ENCODE results near the gene COQ8A.

DNA sequence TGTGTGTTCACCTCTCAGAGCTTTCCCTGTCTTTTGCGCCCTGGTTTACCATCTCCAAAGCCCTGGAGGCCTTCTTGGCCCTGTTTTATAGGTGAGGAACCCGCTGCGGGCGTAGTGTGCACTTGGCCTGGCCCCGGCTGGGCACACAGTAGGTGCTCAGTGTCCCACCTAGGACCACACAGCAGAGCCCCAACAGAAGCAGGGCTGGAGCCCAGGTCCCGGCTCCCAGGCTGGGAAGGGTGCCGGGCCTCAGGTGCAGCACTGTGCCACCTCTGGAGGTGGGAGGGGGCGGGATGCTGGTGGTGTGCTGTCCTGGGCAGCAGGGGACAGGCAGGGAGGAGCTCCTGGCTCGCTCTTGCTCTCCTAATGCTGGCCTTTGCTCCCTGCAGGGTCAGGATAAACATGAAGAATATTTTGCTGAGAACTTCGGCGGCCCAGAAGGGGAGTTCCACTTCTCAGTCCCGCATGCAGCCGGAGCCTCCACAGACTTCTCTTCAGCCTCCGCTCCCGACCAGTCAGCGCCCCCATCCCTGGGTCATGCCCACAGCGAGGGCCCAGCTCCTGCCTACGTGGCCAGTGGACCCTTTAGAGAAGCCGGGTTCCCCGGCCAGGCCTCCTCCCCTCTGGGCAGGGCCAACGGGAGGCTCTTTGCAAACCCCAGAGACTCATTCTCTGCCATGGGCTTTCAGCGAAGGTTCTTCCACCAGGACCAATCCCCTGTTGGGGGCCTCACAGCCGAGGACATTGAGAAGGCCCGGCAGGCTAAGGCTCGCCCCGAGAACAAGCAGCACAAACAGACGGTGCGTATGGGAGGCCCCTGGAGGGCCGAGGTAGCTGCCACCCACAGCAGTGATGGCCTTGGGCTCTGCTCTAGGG, 24.8 kb downstream of the COQ8A start:
- TF ChIP-seq POLR2AphosphoS5 (IDR thresholded peaks at IDR 0.05; ENCODE audit: low read depth, low read length) (no peak), POLR2A (IDR thresholded peaks at IDR 0.05; ENCODE audit: borderline replicate concordance, extremely low read depth, insufficient read depth, insufficient read length) (no peak)
